GM12878 (cell line): ENCODE measurements around the gene SUSD1. TPM values are rescaled to one million over a fixed set of nuclear protein-coding genes. Genes with fewer than 3 reads are reported as not detected.

Experiments used
- ATAC-seq: fragments of 200-7000 bp; cut with Tn5 transposase; 3 replicates; pipeline ENCODE4 v1.9.1; 2020; ENCODE audit warnings: mild to moderate bottlenecking, moderate library complexity
- BruUV-seq: library from RNA; stranded (reverse); fragments of 400-500 nt; replicated peaks from 2 replicates; lab custom pipeline; 2021; lab: Mats Ljungman, UMichigan
- CTCF ChIA-PET: fragments of 300-600 bp; sonication (Branson Sonifier 250); formaldehyde crosslinking; extraction: SDS; loops from one replicate; lab custom pipeline; 2021; ENCODE audit warnings: inconsistent platforms; lab: Yijun Ruan, JAX
- POLR2A ChIA-PET: fragments of 350-600 bp; formaldehyde crosslinking; extraction: SDS; loops from one replicate; lab custom pipeline; 2021; ENCODE audit warnings: inconsistent platforms; lab: Charles Lee
- RAD21 ChIA-PET: fragments of 300-600 bp; sonication (Branson Sonifier 250); formaldehyde crosslinking; loops from one replicate; lab custom pipeline; 2023; ENCODE audit warnings: antibody characterized with exemption; ENCODE audit not compliant: unreplicated experiment; lab: Charles Lee
- SMC1A ChIA-PET: fragments of 300-600 bp; sonication (Branson Sonifier 250); formaldehyde crosslinking; loops from one replicate; lab custom pipeline; 2023; ENCODE audit not compliant: unreplicated experiment, uncharacterized antibody; lab: Charles Lee
- DNase-seq: peaks from one replicate; pipeline ENCODE4 v3.0.0-alpha.2; 2011; ENCODE audit warnings: low read depth, low spot score
- FAIRE-seq: peaks from 3 replicates; lab custom pipeline; 2011; peaks lifted over from hg19 to GRCh38; lab: Jason Lieb, UNC
- H2AFZ ChIP-seq: 2 replicates; pipeline ENCODE4 v1.6.0; 2011; ENCODE audit warnings: low read depth, low read length, control low read depth; ENCODE audit not compliant: control insufficient read depth
- H3K27ac ChIP-seq: 2 replicates; pipeline ENCODE4 v1.5.1; 2011; ENCODE audit warnings: control low read depth; ENCODE audit not compliant: control insufficient read depth, insufficient read depth
- H3K27me3 ChIP-seq, 2 experiments: replicated peaks in 1 of 2; 2 replicates each; pipeline versions ENCODE4 v1.6.0 to v1.6.1; 2011; ENCODE audit warnings: low read length in 1 of 2; ENCODE audit not compliant: control insufficient read depth in 2 of 2, insufficient read depth in 2 of 2
- H3K36me3 ChIP-seq, 2 experiments: 2 replicates each; pipeline ENCODE4 v1.5.1; 2011; ENCODE audit warnings: low read length in 1 of 2; ENCODE audit not compliant: control insufficient read depth in 2 of 2, insufficient read depth in 2 of 2
- H3K4me1 ChIP-seq: 2 replicates; pipeline ENCODE4 v1.6.1; 2011; ENCODE audit warnings: mild to moderate bottlenecking, low read length, moderate library complexity, mixed read lengths; ENCODE audit not compliant: control insufficient read depth, insufficient read depth
- H3K4me2 ChIP-seq: 2 replicates; pipeline ENCODE4 v1.6.0; 2011; ENCODE audit warnings: control low read depth; ENCODE audit not compliant: control insufficient read depth, insufficient read depth
- H3K4me3 ChIP-seq: fragments of 200-600 bp; sonication (generic); 2 replicates; pipeline ENCODE4 v1.5.1; 2016
- H3K79me2 ChIP-seq: 2 replicates; pipeline ENCODE4 v1.6.0; 2011; ENCODE audit warnings: low read length; ENCODE audit not compliant: control insufficient read depth, insufficient read depth
- H3K9ac ChIP-seq: 2 replicates; pipeline ENCODE4 v1.8.0; 2011; ENCODE audit warnings: low read length, control low read depth, mixed read lengths; ENCODE audit not compliant: control insufficient read depth, insufficient read depth
- H3K9me3 ChIP-seq: replicated peaks from 3 replicates; pipeline ENCODE4 v1.5.1; 2011; ENCODE audit warnings: mild to moderate bottlenecking, low read length; ENCODE audit not compliant: control insufficient read depth, insufficient read depth
- H4K20me1 ChIP-seq: 2 replicates; pipeline ENCODE4 v1.6.0; 2011; ENCODE audit not compliant: control insufficient read depth, insufficient read depth
- BACH1 ChIP-seq: fragments of 450-650 bp; IDR thresholded peaks from 2 replicates; pipeline ENCODE4 v1.6.1; 2017; ENCODE audit warnings: mild to moderate bottlenecking, borderline replicate concordance
- CREM ChIP-seq: IDR thresholded peaks from 2 replicates; pipeline ENCODE4 v1.6.1; 2014; ENCODE audit warnings: antibody characterized with exemption, low read depth
- KAT2A ChIP-seq: conservative IDR thresholded peaks from 2 replicates; pipeline ENCODE4 v1.6.1; 2011; ENCODE audit warnings: low read depth, low read length; ENCODE audit not compliant: control insufficient read depth
- NR2F1 ChIP-seq: fragments of 450-650 bp; conservative IDR thresholded peaks from 2 replicates; pipeline ENCODE4 v1.6.1; 2017; ENCODE audit warnings: mild to moderate bottlenecking
- SMARCA5 ChIP-seq: fragments of 450-650 bp; IDR thresholded peaks from 2 replicates; pipeline ENCODE4 v1.6.1; 2017; ENCODE audit warnings: mild to moderate bottlenecking
- SMC3 ChIP-seq: IDR thresholded peaks from 2 replicates; pipeline ENCODE4 v1.6.1; 2011; ENCODE audit warnings: low read length, improper control_type of control experiment, borderline replicate concordance
- SPI1 ChIP-seq: IDR thresholded peaks from 2 replicates; pipeline ENCODE4 v1.6.1; 2011; ENCODE audit warnings: low read depth, mild to moderate bottlenecking, low read length, moderate library complexity, borderline replicate concordance; ENCODE audit not compliant: insufficient read depth
- TCF12 ChIP-seq: IDR thresholded peaks from 2 replicates; pipeline ENCODE4 v1.6.1; 2011; ENCODE audit warnings: low read depth, mild to moderate bottlenecking, low read length
- WRNIP1 ChIP-seq: IDR thresholded peaks from 2 replicates; pipeline ENCODE4 v1.6.1; 2011; ENCODE audit warnings: low read depth, low read length, improper control_type of control experiment, borderline replicate concordance
- ZZZ3 ChIP-seq: IDR thresholded peaks from 2 replicates; pipeline ENCODE4 v1.6.1; 2011; ENCODE audit warnings: low read depth; ENCODE audit not compliant: control insufficient read depth, insufficient read length
- WGBS: methylation state at CpG from one replicate; pipeline ENCODE4 v1.1.6; 2016; ENCODE audit warnings: low lambda C conversion rate; ENCODE audit not compliant: insufficient replicate concordance, insufficient coverage; ENCODE audit errors: missing lambda C conversion rate; 5-methylcytosine and 5-hydroxymethylcytosine counted together
- in situ Hi-C: fragments of 300-500 bp; cut with MboI; formaldehyde crosslinking; loops from 9 replicates; pipeline ENCODE4 v1.14.3; 2018; ENCODE audit warnings: mixed read lengths
- intact Hi-C: fragments of 100-400 bp; cut with micrococcal nuclease; formaldehyde crosslinking; loops from one replicate; pipeline ENCODE4 v1.14.2; 2022; ENCODE audit not compliant: unreplicated experiment
- polyA plus RNA-seq, 11 experiments: library from polyadenylated mRNA; depleted of rRNA in 4 of 11; unstranded in 6 of 11; stranded (reverse) in 5 of 11; fragments of >200 nt; fragmentation: Nextera tagmentation in 4 of 11; fragmentation: Illumina TruSeq in 1 of 11; extraction: Ambion mirVana in 4 of 11; extraction: Trizol in 1 of 11; gene quantifications; 1 replicate in 1 of 11; 2 replicates in 10 of 11; pipeline versions ENCODE4 v1.2.1 to v1.2.3, GENCODE V29; 2011 to 2016; ENCODE audit warnings: inconsistent platforms in 2 of 11, missing spikeins in 2 of 11, low read depth in 1 of 11
- total RNA-seq, 4 experiments: library from RNA; depleted of rRNA in 3 of 4; stranded (reverse); fragments of >200 nt in 3 of 4; fragmentation: Illumina TruSeq in 1 of 4; extraction: Trizol in 1 of 4; gene quantifications; 2 replicates each; pipeline versions ENCODE4 v1.2.1 to v1.2.3, GENCODE V29; 2013 to 2021
- TF ChIP-seq, protein P1 (sequence below), 3 experiments: IDR thresholded peaks in 2 of 3; conservative IDR thresholded peaks in 1 of 3; 2 replicates each; pipeline ENCODE4 v1.5.1; 2011; ENCODE audit warnings: low read depth in 3 of 3, low read length in 3 of 3, mild to moderate bottlenecking in 3 of 3, control low read depth in 2 of 3, moderate library complexity in 2 of 3, inconsistent platforms in 1 of 3, mixed read lengths in 1 of 3; ENCODE audit not compliant: control insufficient read depth in 2 of 3, insufficient read depth in 1 of 3; ENCODE audit errors: extremely low read depth in 1 of 3
- TF ChIP-seq, protein P2 (sequence below): fragments of 150-350 bp; IDR thresholded peaks from 2 replicates; pipeline ENCODE4 v1.6.1; 2014; ENCODE audit warnings: mild to moderate bottlenecking, low read depth, low read length
- TF ChIP-seq, protein P3 (sequence below): fragments of 450-650 bp; conservative IDR thresholded peaks from 2 replicates; pipeline ENCODE4 v1.6.1; 2017; ENCODE audit warnings: mild to moderate bottlenecking, moderate library complexity
- TF ChIP-seq, protein P4 (sequence below): fragments of 450-650 bp; IDR thresholded peaks from 2 replicates; pipeline ENCODE4 v1.6.1; 2018; ENCODE audit warnings: borderline replicate concordance, mild to moderate bottlenecking; ENCODE audit not compliant: partially characterized antibody

The SUSD1 gene
- total and polyA plus RNA-seq, 10 of the 15 experiments (the other 5 are each of a cell fraction or from before 2014, with no cell fraction given): 6.7 to 20.8 (median 13.2) TPM

DNA sequence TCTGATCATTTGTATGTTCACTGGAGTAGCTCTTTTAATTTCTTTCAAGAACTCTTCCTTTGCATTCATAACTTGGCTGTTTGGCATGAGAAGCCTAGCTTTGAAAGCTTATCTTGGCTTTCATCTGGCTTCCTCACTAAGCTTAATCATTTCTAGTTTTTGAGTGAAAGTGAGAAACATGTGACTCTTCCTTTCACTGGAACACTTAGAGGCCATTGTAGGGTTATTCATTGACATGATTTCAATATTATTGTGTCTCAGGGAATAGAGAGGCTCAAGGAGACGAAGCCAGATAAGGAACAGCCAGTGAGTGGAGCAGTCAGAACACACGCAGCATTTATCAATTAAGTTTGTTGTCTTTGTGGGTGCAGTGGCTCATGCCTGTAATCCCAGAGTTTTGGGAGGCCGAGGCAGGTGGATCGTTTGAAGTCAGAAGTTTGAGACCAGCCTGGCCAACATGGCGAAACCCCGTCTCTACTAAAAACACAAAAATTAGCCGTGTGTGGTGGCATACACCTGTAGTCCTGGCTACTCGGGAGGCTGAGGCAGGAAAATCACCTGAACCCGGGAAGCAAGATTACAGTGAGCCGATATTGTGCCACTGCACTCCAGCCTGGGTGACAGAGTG, 180.2 kb downstream of the SUSD1 start:
- ChIA-PET RAD21 (interaction anchor here (0.8 to 5.6 kb wide), 26 partner anchors 9 to 98 kb away, joined by 3 to 164 read pairs (median 12); partner anchors contain the start of gene UGCG), CTCF (interaction anchor here (0.7 to 4.0 kb wide), 18 partner anchors 8 to 316 kb away, joined by 3 to 20 read pairs (median 5); no protein-coding TSS in a partner anchor), SMC1A (interaction anchor here (0.7 to 14.9 kb wide), 25 partner anchors 9 to 334 kb away, joined by 3 to 313 read pairs (median 8); no protein-coding TSS in a partner anchor), POLR2A (interaction anchor here (0.6 to 13.2 kb wide), 14 partner anchors 7 to 97 kb away, joined by 3 to 158 read pairs (median 6); no protein-coding TSS in a partner anchor)
- H3K4me1 ChIP-seq: peaks cover 47% of the 10 kb centered on the region
- WGBS: 69% methylated on average over 9 of the region's 10 CpGs
- H3K4me3 ChIP-seq: no peak overlapping the region
- ATAC-seq (peak; percentile 68), DNase-seq (peak; percentile 81), FAIRE-seq (peak; percentile 73)
- no peaks in the 10 kb centered on the region; the same call in 1 of the 3 replicates for H3K9me3 ChIP-seq
- peak overlapping the region; percentile 89 for H3K27ac ChIP-seq
- no peaks in the 10 kb centered on the region for H4K20me1 ChIP-seq
- peak overlapping the region; percentile 31 for H2AFZ ChIP-seq
- no peaks in the 10 kb centered on the region for H3K27me3 ChIP-seq
- H3K79me2 ChIP-seq: no peaks in the 10 kb centered on the region
- no peak overlapping the region for H3K9ac ChIP-seq
- intact Hi-C loops (loop anchor here (1.0 to 2.0 kb wide), 2 partner anchors 17 to 34 kb away; no protein-coding TSS in a partner anchor), in situ Hi-C loops (no loop called here)
- peak overlapping the region; percentile 11 for H3K4me2 ChIP-seq
- no TSS peak for BruUV-seq
- no peaks in the 10 kb centered on the region for H3K36me3 ChIP-seq
- TF ChIP-seq SPI1: 0 out of 2 replicates have a peak, but pooled peaks have one; percentile 25
- no peak for TF ChIP-seq KAT2A
- TF ChIP-seq, protein P1, sequence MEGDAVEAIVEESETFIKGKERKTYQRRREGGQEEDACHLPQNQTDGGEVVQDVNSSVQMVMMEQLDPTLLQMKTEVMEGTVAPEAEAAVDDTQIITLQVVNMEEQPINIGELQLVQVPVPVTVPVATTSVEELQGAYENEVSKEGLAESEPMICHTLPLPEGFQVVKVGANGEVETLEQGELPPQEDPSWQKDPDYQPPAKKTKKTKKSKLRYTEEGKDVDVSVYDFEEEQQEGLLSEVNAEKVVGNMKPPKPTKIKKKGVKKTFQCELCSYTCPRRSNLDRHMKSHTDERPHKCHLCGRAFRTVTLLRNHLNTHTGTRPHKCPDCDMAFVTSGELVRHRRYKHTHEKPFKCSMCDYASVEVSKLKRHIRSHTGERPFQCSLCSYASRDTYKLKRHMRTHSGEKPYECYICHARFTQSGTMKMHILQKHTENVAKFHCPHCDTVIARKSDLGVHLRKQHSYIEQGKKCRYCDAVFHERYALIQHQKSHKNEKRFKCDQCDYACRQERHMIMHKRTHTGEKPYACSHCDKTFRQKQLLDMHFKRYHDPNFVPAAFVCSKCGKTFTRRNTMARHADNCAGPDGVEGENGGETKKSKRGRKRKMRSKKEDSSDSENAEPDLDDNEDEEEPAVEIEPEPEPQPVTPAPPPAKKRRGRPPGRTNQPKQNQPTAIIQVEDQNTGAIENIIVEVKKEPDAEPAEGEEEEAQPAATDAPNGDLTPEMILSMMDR (IDR thresholded peaks at IDR 0.05 in 2 of 3, conservative IDR thresholded peaks at IDR 0.05 in 1 of 3; ENCODE audit: control insufficient read depth in 2 of 3, extremely low read depth in 1 of 3, insufficient read depth in 1 of 3, low read depth in 3 of 3, low read length in 3 of 3): no peak
- no peak for TF ChIP-seq WRNIP1
- no peak for TF ChIP-seq TCF12
- no peak for TF ChIP-seq SMARCA5
- TF ChIP-seq BACH1: no peak; the same call in 1 of the 2 replicates
- TF ChIP-seq, protein P2, sequence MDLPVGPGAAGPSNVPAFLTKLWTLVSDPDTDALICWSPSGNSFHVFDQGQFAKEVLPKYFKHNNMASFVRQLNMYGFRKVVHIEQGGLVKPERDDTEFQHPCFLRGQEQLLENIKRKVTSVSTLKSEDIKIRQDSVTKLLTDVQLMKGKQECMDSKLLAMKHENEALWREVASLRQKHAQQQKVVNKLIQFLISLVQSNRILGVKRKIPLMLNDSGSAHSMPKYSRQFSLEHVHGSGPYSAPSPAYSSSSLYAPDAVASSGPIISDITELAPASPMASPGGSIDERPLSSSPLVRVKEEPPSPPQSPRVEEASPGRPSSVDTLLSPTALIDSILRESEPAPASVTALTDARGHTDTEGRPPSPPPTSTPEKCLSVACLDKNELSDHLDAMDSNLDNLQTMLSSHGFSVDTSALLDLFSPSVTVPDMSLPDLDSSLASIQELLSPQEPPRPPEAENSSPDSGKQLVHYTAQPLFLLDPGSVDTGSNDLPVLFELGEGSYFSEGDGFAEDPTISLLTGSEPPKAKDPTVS: no peak
- TF ChIP-seq, protein P3, sequence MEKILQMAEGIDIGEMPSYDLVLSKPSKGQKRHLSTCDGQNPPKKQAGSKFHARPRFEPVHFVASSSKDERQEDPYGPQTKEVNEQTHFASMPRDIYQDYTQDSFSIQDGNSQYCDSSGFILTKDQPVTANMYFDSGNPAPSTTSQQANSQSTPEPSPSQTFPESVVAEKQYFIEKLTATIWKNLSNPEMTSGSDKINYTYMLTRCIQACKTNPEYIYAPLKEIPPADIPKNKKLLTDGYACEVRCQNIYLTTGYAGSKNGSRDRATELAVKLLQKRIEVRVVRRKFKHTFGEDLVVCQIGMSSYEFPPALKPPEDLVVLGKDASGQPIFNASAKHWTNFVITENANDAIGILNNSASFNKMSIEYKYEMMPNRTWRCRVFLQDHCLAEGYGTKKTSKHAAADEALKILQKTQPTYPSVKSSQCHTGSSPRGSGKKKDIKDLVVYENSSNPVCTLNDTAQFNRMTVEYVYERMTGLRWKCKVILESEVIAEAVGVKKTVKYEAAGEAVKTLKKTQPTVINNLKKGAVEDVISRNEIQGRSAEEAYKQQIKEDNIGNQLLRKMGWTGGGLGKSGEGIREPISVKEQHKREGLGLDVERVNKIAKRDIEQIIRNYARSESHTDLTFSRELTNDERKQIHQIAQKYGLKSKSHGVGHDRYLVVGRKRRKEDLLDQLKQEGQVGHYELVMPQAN: no peak
- 0 out of 2 replicates have a peak, but pooled peaks have one; percentile 37 for TF ChIP-seq NR2F1
- TF ChIP-seq ZZZ3: no peak
- peak; percentile 17; the same call in 1 of the 2 replicates for TF ChIP-seq SMC3
- peak; percentile 62; the same call in 1 of the 2 replicates for TF ChIP-seq CREM
- TF ChIP-seq, protein P4, sequence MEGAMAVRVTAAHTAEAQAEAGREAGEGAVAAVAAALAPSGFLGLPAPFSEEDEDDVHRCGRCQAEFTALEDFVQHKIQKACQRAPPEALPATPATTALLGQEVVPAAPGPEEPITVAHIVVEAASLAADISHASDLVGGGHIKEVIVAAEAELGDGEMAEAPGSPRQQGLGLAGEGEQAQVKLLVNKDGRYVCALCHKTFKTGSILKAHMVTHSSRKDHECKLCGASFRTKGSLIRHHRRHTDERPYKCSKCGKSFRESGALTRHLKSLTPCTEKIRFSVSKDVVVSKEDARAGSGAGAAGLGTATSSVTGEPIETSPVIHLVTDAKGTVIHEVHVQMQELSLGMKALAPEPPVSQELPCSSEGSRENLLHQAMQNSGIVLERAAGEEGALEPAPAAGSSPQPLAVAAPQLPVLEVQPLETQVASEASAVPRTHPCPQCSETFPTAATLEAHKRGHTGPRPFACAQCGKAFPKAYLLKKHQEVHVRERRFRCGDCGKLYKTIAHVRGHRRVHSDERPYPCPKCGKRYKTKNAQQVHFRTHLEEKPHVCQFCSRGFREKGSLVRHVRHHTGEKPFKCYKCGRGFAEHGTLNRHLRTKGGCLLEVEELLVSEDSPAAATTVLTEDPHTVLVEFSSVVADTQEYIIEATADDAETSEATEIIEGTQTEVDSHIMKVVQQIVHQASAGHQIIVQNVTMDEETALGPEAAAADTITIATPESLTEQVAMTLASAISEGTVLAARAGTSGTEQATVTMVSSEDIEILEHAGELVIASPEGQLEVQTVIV: no peak
